Thyroid gland (tissue), 4 donors: ENCODE data around the gene PTPRR. TPM values are rescaled to one million over a fixed set of nuclear protein-coding genes. Genes with fewer than 3 reads are reported as not detected.

Experiments
- DNase-seq, 2 donors: peaks; one replicate each; pipeline ENCODE4 v3.0.0-alpha.2; 2019
- H3K27ac ChIP-seq, 3 donors: fragments of 200-600 bp; sonication (generic); 1 replicate in 2 of 3; 2 replicates in 1 of 3; pipeline ENCODE4 v1.5.1; 2016 to 2019; ENCODE audit warnings: mild to moderate bottlenecking in 1 of 3, moderate library complexity in 1 of 3
- H3K27me3 ChIP-seq: fragments of 200-600 bp; sonication (generic); one replicate; pipeline ENCODE4 v1.5.1; 2019
- H3K36me3 ChIP-seq, 2 donors: fragments of 200-600 bp; sonication (generic); one replicate each; pipeline ENCODE4 v1.5.1; 2016 to 2019
- H3K4me1 ChIP-seq, 2 donors: fragments of 200-600 bp; sonication (generic); one replicate each; pipeline ENCODE4 v1.5.1; 2017 to 2019
- H3K4me3 ChIP-seq, 3 donors: fragments of 200-600 bp; sonication (generic); replicated peaks in 1 of 3; 1 replicate in 2 of 3; 2 replicates in 1 of 3; pipeline ENCODE4 v1.5.1; 2016; ENCODE audit warnings: mild to moderate bottlenecking in 1 of 3
- H3K9me3 ChIP-seq: fragments of 200-600 bp; sonication (generic); one replicate; pipeline ENCODE4 v1.5.1; 2017
- CTCF ChIP-seq, 6 experiments: fragments of 200-600 bp in 3 of 6; fragments of 450-650 bp in 3 of 6; sonication (generic) in 3 of 6; IDR thresholded peaks; one replicate each; pipeline ENCODE4 v1.5.1; 2016 to 2019; ENCODE audit warnings: antibody characterized with exemption in 6 of 6, mild to moderate bottlenecking in 2 of 6, inconsistent platforms in 1 of 6, moderate library complexity in 1 of 6
- POLR2A ChIP-seq, 2 donors: fragments of 450-650 bp; IDR thresholded peaks; one replicate each; pipeline ENCODE4 v1.6.1; 2017; ENCODE audit warnings: antibody characterized with exemption in 2 of 2, mild to moderate bottlenecking in 2 of 2, moderate library complexity in 1 of 2
- WGBS, 2 donors: methylation state at CpG; one replicate each; pipeline ENCODE4 v1.1.5; 2017; 5-methylcytosine and 5-hydroxymethylcytosine counted together
- intact Hi-C: fragments of 100-400 bp; cut with DNase I; formaldehyde crosslinking; loops from one replicate; pipeline ENCODE4 v1.15.1; 2023
- total RNA-seq, 4 donors: library from RNA; depleted of rRNA; stranded (reverse); fragments of >200 nt; gene quantifications; one replicate each; pipeline ENCODE4 v1.2.3, GENCODE V29; 2016

Gene PTPRR
- total RNA-seq, 4 donors from 2014 or later = 0.39 to 0.94 (median 0.67) TPM; not detected in 1

GRCh38 chr12:70617450-70617849, 303.1 kb downstream of the PTPRR start:
- Histone ChIP-seq H3K27me3 (no peaks in the 10 kb centered on the region), H3K36me3 (no peaks in the 10 kb centered on the region), H3K9me3 (no peaks in the 10 kb centered on the region), H3K4me3 (no peak overlapping the region), H3K27ac (no peak overlapping the region), H3K4me1 (no peaks in the 10 kb centered on the region)
- no peak for TF ChIP-seq POLR2A (IDR thresholded peaks at IDR 0.05)
- no peak for TF ChIP-seq CTCF (IDR thresholded peaks at IDR 0.05)
- no peak for DNase-seq
- WGBS, 2 donors = 68 to 81% methylated on average over 4 of the region's 4 CpGs
- intact Hi-C loops = no loop called here

- intact Hi-C loops = no loop called here
- DNase-seq = no peak
- no peak overlapping the region for H3K27ac ChIP-seq
- no peaks in the 10 kb centered on the region for H3K4me1 ChIP-seq
- no peak for TF ChIP-seq POLR2A (IDR thresholded peaks at IDR 0.05)
- TF ChIP-seq CTCF (IDR thresholded peaks at IDR 0.05) = no peak
- H3K27me3 ChIP-seq = no peaks in the 10 kb centered on the region
- no peak overlapping the region for H3K4me3 ChIP-seq
- H3K9me3 ChIP-seq = no peaks in the 10 kb centered on the region
- H3K36me3 ChIP-seq = no peaks in the 10 kb centered on the region
- 66 to 69% methylated on average over 5 of the region's 5 CpGs for WGBS, 2 donors
Measured at GRCh38 chr12:70615174-70615866, 305.2 kb downstream of the PTPRR start.

GRCh38 chr12:70609739-70610491, 310.6 kb downstream of the PTPRR start:
- intact Hi-C loops = no loop called here
- TF ChIP-seq POLR2A (IDR thresholded peaks at IDR 0.05) (no peak), CTCF (IDR thresholded peaks at IDR 0.05) (no peak)
- peak overlapping the region in 2 of 3 donors; percentile 34 to 45 for H3K27ac ChIP-seq
- no peaks in the 10 kb centered on the region for H3K9me3 ChIP-seq
- peaks cover 3 to 6% of the 10 kb centered on the region in 2 donors for H3K4me1 ChIP-seq
- peak; percentile 17 to 37 for DNase-seq
- no peaks in the 10 kb centered on the region for H3K36me3 ChIP-seq
- 2 to 4% methylated on average over 21 to 46 of the region's 63 CpGs for WGBS, 2 donors
- H3K4me3 ChIP-seq = peak overlapping the region in 1 of 3 donors; percentile 33
- H3K27me3 ChIP-seq = no peaks in the 10 kb centered on the region

- 75 to 97% methylated on average over 2 of the region's 2 CpGs for WGBS, 2 donors
Measured at GRCh38 chr12:70609203-70609602, 311.3 kb downstream of the PTPRR start.

More at GRCh38 chr12:70609203-70609602, 311.3 kb downstream of the PTPRR start:
- DNase-seq = no peak
- Histone ChIP-seq H3K36me3 (no peaks in the 10 kb centered on the region), H3K27ac (peak overlapping the region in 2 of 3 donors; percentile 17 to 34), H3K27me3 (no peaks in the 10 kb centered on the region), H3K9me3 (no peaks in the 10 kb centered on the region), H3K4me1 (peaks cover 3 to 6% of the 10 kb centered on the region in 2 donors), H3K4me3 (peak overlapping the region in 1 of 3 donors; percentile 33)
- TF ChIP-seq POLR2A (IDR thresholded peaks at IDR 0.05) (no peak), CTCF (IDR thresholded peaks at IDR 0.05) (no peak)
- intact Hi-C loops = no loop called here
